WTC11 (cell line): ENCODE measurements around the gene VIT. TPM values are rescaled to one million over a fixed set of nuclear protein-coding genes. Genes with fewer than 3 reads are reported as not detected.
A peak's percentile ranks its signal among the peaks of the same experiment; 100 is the strongest.

ENCODE experiments used
- ATF1 ChIP-seq: sonication (generic); formaldehyde crosslinking; IDR thresholded peaks from 2 replicates; pipeline ENCODE4 v1.8.1; 2023; ENCODE audit warnings: mild to moderate bottlenecking, moderate library complexity, missing genetic modification reagents
- CBFB ChIP-seq: sonication (generic); formaldehyde crosslinking; IDR thresholded peaks from 2 replicates; pipeline ENCODE4 v1.8.1; 2022; ENCODE audit warnings: mild to moderate bottlenecking, low read depth, missing genetic modification reagents
- CREM ChIP-seq: sonication (generic); formaldehyde crosslinking; IDR thresholded peaks from 2 replicates; pipeline ENCODE4 v1.8.1; 2022; ENCODE audit warnings: mild to moderate bottlenecking, missing genetic modification reagents, moderate library complexity
- ELF4 ChIP-seq: sonication (generic); formaldehyde crosslinking; IDR thresholded peaks from 2 replicates; pipeline ENCODE4 v1.8.1; 2022; ENCODE audit warnings: low read depth, mild to moderate bottlenecking, moderate library complexity, missing genetic modification reagents
- EMX1 ChIP-seq: fragments of 250-450 bp; sonication (Bioruptor Pico); IDR thresholded peaks from 2 replicates; pipeline ENCODE4 v1.8.0; 2021; ENCODE audit warnings: mild to moderate bottlenecking
- GTF2I ChIP-seq: fragments of 250-450 bp; sonication (Bioruptor Pico); conservative IDR thresholded peaks from 2 replicates; pipeline ENCODE4 v1.4.0; 2021; ENCODE audit warnings: mild to moderate bottlenecking
- IRF2 ChIP-seq: sonication (generic); formaldehyde crosslinking; IDR thresholded peaks from 2 replicates; pipeline ENCODE4 v1.8.0; 2022; ENCODE audit warnings: low read depth, missing genetic modification reagents, borderline replicate concordance
- JUN ChIP-seq: sonication (generic); formaldehyde crosslinking; IDR thresholded peaks from 2 replicates; pipeline ENCODE4 v1.8.0; 2023; ENCODE audit warnings: mild to moderate bottlenecking, missing genetic modification reagents
- MAX ChIP-seq: sonication (generic); formaldehyde crosslinking; IDR thresholded peaks from 2 replicates; pipeline ENCODE4 v1.8.0; 2022; ENCODE audit warnings: mild to moderate bottlenecking, missing genetic modification reagents
- MXD4 ChIP-seq: fragments of 250-450 bp; sonication (Bioruptor Pico); IDR thresholded peaks from 2 replicates; pipeline ENCODE4 v1.8.0; 2021; ENCODE audit warnings: mild to moderate bottlenecking, moderate library complexity, borderline replicate concordance
- NFE2L1 ChIP-seq: sonication (generic); formaldehyde crosslinking; IDR thresholded peaks from 2 replicates; pipeline ENCODE4 v1.8.1; 2023; ENCODE audit warnings: missing genetic modification reagents
- NR1H2 ChIP-seq: sonication (generic); formaldehyde crosslinking; IDR thresholded peaks from 2 replicates; pipeline ENCODE4 v1.9.0; 2021; ENCODE audit warnings: mild to moderate bottlenecking, moderate library complexity, missing genetic modification reagents
- NR2C2 ChIP-seq: sonication (generic); formaldehyde crosslinking; IDR thresholded peaks from 2 replicates; pipeline ENCODE4 v1.8.0; 2022; ENCODE audit warnings: mild to moderate bottlenecking, missing genetic modification reagents
- RELA ChIP-seq: sonication (generic); formaldehyde crosslinking; IDR thresholded peaks from 2 replicates; pipeline ENCODE4 v1.8.1; 2022; ENCODE audit warnings: missing genetic modification reagents, mild to moderate bottlenecking, borderline replicate concordance
- SMAD4 ChIP-seq: sonication (generic); formaldehyde crosslinking; IDR thresholded peaks from 2 replicates; pipeline ENCODE4 v1.8.0; 2022; ENCODE audit warnings: mild to moderate bottlenecking, missing genetic modification reagents
- SP1 ChIP-seq: sonication (generic); formaldehyde crosslinking; conservative IDR thresholded peaks from 2 replicates; pipeline ENCODE4 v1.8.1; 2022; ENCODE audit warnings: missing genetic modification reagents
- TEAD1 ChIP-seq: sonication (generic); formaldehyde crosslinking; IDR thresholded peaks from 2 replicates; pipeline ENCODE4 v1.8.0; 2022; ENCODE audit warnings: mild to moderate bottlenecking, missing genetic modification reagents
- TEAD4 ChIP-seq: sonication (generic); formaldehyde crosslinking; IDR thresholded peaks from 2 replicates; pipeline ENCODE4 v1.8.0; 2022; ENCODE audit warnings: mild to moderate bottlenecking, missing genetic modification reagents
- TP53 ChIP-seq: sonication (generic); formaldehyde crosslinking; IDR thresholded peaks from 2 replicates; pipeline ENCODE4 v1.8.1; 2023; ENCODE audit warnings: mild to moderate bottlenecking, missing genetic modification reagents
- USF1 ChIP-seq: sonication (generic); formaldehyde crosslinking; IDR thresholded peaks from 2 replicates; pipeline ENCODE4 v1.8.0; 2022; ENCODE audit warnings: mild to moderate bottlenecking, missing genetic modification reagents
- ZNF121 ChIP-seq: sonication (generic); formaldehyde crosslinking; IDR thresholded peaks from 2 replicates; pipeline ENCODE4 v1.8.0; 2023; ENCODE audit warnings: missing genetic modification reagents
- ZNF219 ChIP-seq: sonication (generic); formaldehyde crosslinking; IDR thresholded peaks from 2 replicates; pipeline ENCODE4 v1.8.0; 2023; ENCODE audit warnings: missing genetic modification reagents, mild to moderate bottlenecking, borderline replicate concordance
- ZNF317 ChIP-seq: sonication (generic); formaldehyde crosslinking; IDR thresholded peaks from 2 replicates; pipeline ENCODE4 v1.8.1; 2023; ENCODE audit warnings: low read depth, mild to moderate bottlenecking, moderate library complexity, missing genetic modification reagents, borderline replicate concordance
- total RNA-seq: library from RNA; stranded (reverse); gene quantifications from 3 replicates; pipeline ENCODE4 v1.2.3, GENCODE V29; 2021
- TF ChIP-seq, protein P1 (sequence below): sonication (generic); formaldehyde crosslinking; IDR thresholded peaks from 2 replicates; pipeline ENCODE4 v1.8.0; 2022; ENCODE audit warnings: mild to moderate bottlenecking, missing genetic modification reagents
- TF ChIP-seq, protein P2 (sequence below): sonication (generic); formaldehyde crosslinking; IDR thresholded peaks from 2 replicates; pipeline ENCODE4 v1.8.0; 2023; ENCODE audit warnings: missing genetic modification reagents
- TF ChIP-seq, protein P3 (sequence below): sonication (generic); formaldehyde crosslinking; IDR thresholded peaks from 2 replicates; pipeline ENCODE4 v1.8.1; 2023; ENCODE audit warnings: mild to moderate bottlenecking, missing genetic modification reagents, moderate library complexity
- TF ChIP-seq, protein P4 (sequence below): sonication (generic); formaldehyde crosslinking; IDR thresholded peaks from 2 replicates; pipeline ENCODE4 v1.8.1; 2023; ENCODE audit warnings: mild to moderate bottlenecking, missing genetic modification reagents, moderate library complexity
- TF ChIP-seq, protein P5 (sequence below): sonication (generic); formaldehyde crosslinking; conservative IDR thresholded peaks from 2 replicates; pipeline ENCODE4 v1.8.1; 2022; ENCODE audit warnings: mild to moderate bottlenecking, missing genetic modification reagents

Gene VIT
- total RNA-seq, 1 experiment from 2014 or later: 0.46 TPM

DNA sequence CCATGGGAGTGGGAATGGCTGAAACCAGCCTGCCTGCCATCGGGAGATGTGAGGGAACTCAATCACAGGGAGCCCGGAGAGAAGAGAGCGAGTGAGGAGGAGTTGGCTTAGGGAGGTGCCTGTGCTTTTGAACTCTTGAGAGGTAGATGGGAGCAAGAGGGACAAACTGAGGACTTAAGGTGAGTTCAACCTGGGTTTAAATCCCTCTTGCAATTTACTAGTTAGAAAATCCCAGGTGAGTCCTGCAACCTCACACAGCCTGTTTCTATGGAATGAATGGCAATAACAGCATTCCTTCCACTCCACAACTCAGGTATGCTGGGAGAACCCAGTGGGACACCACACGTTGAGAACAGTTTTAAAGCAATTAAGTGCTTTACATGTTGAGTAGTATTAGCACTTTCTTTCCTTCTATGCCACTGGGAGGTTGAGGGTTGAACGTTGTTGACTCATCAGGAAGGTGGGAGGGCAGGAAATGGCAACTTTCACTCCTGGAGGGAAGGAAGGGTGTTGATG is 57.3 kb downstream of the VIT start (continued):
- TF ChIP-seq GTF2I (no peak), ZNF317 (CRISPR knock-in tag) (no peak), NFE2L1 (CRISPR knock-in tag) (no peak), EMX1 (CRISPR knock-in tag) (no peak), NR2C2 (CRISPR knock-in tag) (no peak), ELF4 (CRISPR knock-in tag) (no peak), RELA (CRISPR knock-in tag) (no peak), TEAD1 (peak; percentile 97), TP53 (CRISPR knock-in tag) (no peak), NR1H2 (no peak), MXD4 (no peak), USF1 (CRISPR knock-in tag) (no peak), ZNF219 (CRISPR knock-in tag) (0 out of 2 replicates have a peak, but pooled peaks have one; percentile 32), IRF2 (CRISPR knock-in tag) (no peak), SMAD4 (no peak), MAX (CRISPR knock-in tag) (peak; percentile 27; the same call in 1 of the 2 replicates), ATF1 (no peak), CREM (no peak), JUN (CRISPR knock-in tag) (peak; percentile 49; the same call in 1 of the 2 replicates), CBFB (CRISPR knock-in tag) (0 out of 2 replicates have a peak, but pooled peaks have one; percentile 36), TEAD4 (CRISPR knock-in tag) (0 out of 2 replicates have a peak, but pooled peaks have one; percentile 35), SP1 (no peak), ZNF121 (no peak)
- TF ChIP-seq, protein P1, sequence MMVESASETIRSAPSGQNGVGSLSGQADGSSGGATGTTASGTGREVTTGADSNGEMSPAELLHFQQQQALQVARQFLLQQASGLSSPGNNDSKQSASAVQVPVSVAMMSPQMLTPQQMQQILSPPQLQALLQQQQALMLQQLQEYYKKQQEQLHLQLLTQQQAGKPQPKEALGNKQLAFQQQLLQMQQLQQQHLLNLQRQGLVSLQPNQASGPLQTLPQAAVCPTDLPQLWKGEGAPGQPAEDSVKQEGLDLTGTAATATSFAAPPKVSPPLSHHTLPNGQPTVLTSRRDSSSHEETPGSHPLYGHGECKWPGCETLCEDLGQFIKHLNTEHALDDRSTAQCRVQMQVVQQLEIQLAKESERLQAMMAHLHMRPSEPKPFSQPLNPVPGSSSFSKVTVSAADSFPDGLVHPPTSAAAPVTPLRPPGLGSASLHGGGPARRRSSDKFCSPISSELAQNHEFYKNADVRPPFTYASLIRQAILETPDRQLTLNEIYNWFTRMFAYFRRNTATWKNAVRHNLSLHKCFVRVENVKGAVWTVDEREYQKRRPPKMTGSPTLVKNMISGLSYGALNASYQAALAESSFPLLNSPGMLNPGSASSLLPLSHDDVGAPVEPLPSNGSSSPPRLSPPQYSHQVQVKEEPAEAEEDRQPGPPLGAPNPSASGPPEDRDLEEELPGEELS: peak; percentile 83; the same call in 1 of the 2 replicates
- TF ChIP-seq, protein P2, sequence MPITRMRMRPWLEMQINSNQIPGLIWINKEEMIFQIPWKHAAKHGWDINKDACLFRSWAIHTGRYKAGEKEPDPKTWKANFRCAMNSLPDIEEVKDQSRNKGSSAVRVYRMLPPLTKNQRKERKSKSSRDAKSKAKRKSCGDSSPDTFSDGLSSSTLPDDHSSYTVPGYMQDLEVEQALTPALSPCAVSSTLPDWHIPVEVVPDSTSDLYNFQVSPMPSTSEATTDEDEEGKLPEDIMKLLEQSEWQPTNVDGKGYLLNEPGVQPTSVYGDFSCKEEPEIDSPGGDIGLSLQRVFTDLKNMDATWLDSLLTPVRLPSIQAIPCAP: no peak
- TF ChIP-seq, protein P3, sequence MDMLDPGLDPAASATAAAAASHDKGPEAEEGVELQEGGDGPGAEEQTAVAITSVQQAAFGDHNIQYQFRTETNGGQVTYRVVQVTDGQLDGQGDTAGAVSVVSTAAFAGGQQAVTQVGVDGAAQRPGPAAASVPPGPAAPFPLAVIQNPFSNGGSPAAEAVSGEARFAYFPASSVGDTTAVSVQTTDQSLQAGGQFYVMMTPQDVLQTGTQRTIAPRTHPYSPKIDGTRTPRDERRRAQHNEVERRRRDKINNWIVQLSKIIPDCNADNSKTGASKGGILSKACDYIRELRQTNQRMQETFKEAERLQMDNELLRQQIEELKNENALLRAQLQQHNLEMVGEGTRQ (CRISPR knock-in tag): no peak
- TF ChIP-seq, protein P4, sequence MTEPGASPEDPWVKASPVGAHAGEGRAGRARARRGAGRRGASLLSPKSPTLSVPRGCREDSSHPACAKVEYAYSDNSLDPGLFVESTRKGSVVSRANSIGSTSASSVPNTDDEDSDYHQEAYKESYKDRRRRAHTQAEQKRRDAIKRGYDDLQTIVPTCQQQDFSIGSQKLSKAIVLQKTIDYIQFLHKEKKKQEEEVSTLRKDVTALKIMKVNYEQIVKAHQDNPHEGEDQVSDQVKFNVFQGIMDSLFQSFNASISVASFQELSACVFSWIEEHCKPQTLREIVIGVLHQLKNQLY: no peak
- TF ChIP-seq, protein P5, sequence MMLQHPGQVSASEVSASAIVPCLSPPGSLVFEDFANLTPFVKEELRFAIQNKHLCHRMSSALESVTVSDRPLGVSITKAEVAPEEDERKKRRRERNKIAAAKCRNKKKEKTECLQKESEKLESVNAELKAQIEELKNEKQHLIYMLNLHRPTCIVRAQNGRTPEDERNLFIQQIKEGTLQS (CRISPR knock-in tag): no peak
- TF ChIP-seq, all 79 proteins: peak for 11
